OCI-LY1 (cell line): Measurements from ENCODE around the gene SUFU.

Source experiments
- H2AFZ ChIP-seq: fragments of 200-600 bp; sonication (generic), shearing (Covaris generic); 2 replicates; pipeline ENCODE4 v1.6.0; 2014; ENCODE audit warnings: antibody characterized with exemption, mild to moderate bottlenecking, low read length
- H3F3A ChIP-seq: fragments of 200-600 bp; sonication (generic), shearing (Covaris generic); 2 replicates; pipeline ENCODE4 v1.6.0; 2014; ENCODE audit warnings: mild to moderate bottlenecking, antibody characterized with exemption, low read length, moderate library complexity; ENCODE audit not compliant: insufficient read depth
- H3K27ac ChIP-seq: fragments of 200-600 bp; sonication (generic); 2 replicates; pipeline ENCODE4 v1.5.1; 2014; ENCODE audit warnings: low read length, mixed run types, mild to moderate bottlenecking, low read depth; ENCODE audit not compliant: poor library complexity, severe bottlenecking
- H3K27me3 ChIP-seq: fragments of 200-600 bp; sonication (generic); 2 replicates; pipeline ENCODE4 v1.6.0; 2014; ENCODE audit warnings: antibody characterized with exemption, mild to moderate bottlenecking, low read length, moderate library complexity; ENCODE audit not compliant: insufficient read depth
- H3K36me3 ChIP-seq: fragments of 200-600 bp; sonication (generic); 2 replicates; pipeline ENCODE4 v1.6.1; 2014; ENCODE audit warnings: mild to moderate bottlenecking, antibody characterized with exemption, low read length, moderate library complexity, mixed read lengths; ENCODE audit not compliant: insufficient read depth
- H3K4me1 ChIP-seq: fragments of 200-600 bp; sonication (generic); 2 replicates; pipeline ENCODE4 v1.5.1; 2014; ENCODE audit warnings: mild to moderate bottlenecking, low read length, moderate library complexity; ENCODE audit not compliant: insufficient read depth, severe bottlenecking
- H3K4me2 ChIP-seq: fragments of 200-600 bp; sonication (generic), shearing (Covaris generic); 2 replicates; pipeline ENCODE4 v1.6.1; 2014; ENCODE audit warnings: low read length
- H3K4me3 ChIP-seq: fragments of 200-600 bp; sonication (generic); 2 replicates; pipeline ENCODE4 v1.5.1; 2014; ENCODE audit warnings: low read length, low read depth, mild to moderate bottlenecking, mixed read lengths; ENCODE audit not compliant: poor library complexity, severe bottlenecking
- H3K79me2 ChIP-seq: fragments of 200-600 bp; shearing (Covaris generic); 2 replicates; pipeline ENCODE4 v1.6.1; 2016; ENCODE audit warnings: mixed run types, low read length, mixed read lengths; ENCODE audit not compliant: insufficient read depth
- H3K9ac ChIP-seq: fragments of 200-600 bp; sonication (generic), shearing (Covaris generic); 2 replicates; pipeline ENCODE4 v1.6.1; 2014; ENCODE audit warnings: mild to moderate bottlenecking, low read length, mixed read lengths
- H3K9me2 ChIP-seq: fragments of 200-600 bp; sonication (generic), shearing (Covaris generic); 2 replicates; pipeline ENCODE4 v1.6.1; 2014; ENCODE audit warnings: low read depth, mild to moderate bottlenecking, low read length, mixed read lengths
- H3K9me3 ChIP-seq: fragments of 200-600 bp; shearing (Covaris generic); 2 replicates; pipeline ENCODE4 v1.6.1; 2014; ENCODE audit warnings: low read length, mixed read lengths
- H4K20me1 ChIP-seq: fragments of 200-600 bp; sonication (generic), shearing (Covaris generic); 2 replicates; pipeline ENCODE4 v1.6.0; 2016; ENCODE audit warnings: mild to moderate bottlenecking, low read length; ENCODE audit not compliant: insufficient read depth
- CTCF ChIP-seq: fragments of 200-600 bp; sonication (generic), shearing (Covaris generic); IDR thresholded peaks from 2 replicates; pipeline ENCODE4 v1.5.1; 2017; ENCODE audit warnings: mild to moderate bottlenecking, antibody characterized with exemption, low read length, moderate library complexity, mixed read lengths
- EZH2 ChIP-seq: fragments of 200-600 bp; sonication (generic), shearing (Covaris generic); IDR thresholded peaks from 2 replicates; pipeline ENCODE4 v1.8.0; 2017; ENCODE audit warnings: borderline replicate concordance, mixed run types, mild to moderate bottlenecking, antibody characterized with exemption, low read length, moderate library complexity, mixed read lengths

The SUFU gene

GRCh38 chr10:102542800-102543418 lies 39.1 kb downstream of the SUFU start:
- H3K27ac ChIP-seq = no peak overlapping the region
- H3K9me2 ChIP-seq = no peaks in the 10 kb centered on the region
- no peaks in the 10 kb centered on the region for H3F3A ChIP-seq
- H3K9me3 ChIP-seq = no peaks in the 10 kb centered on the region
- no peak overlapping the region for H3K4me3 ChIP-seq
- H4K20me1 ChIP-seq = no peaks in the 10 kb centered on the region
- H2AFZ ChIP-seq = no peak overlapping the region
- no peaks in the 10 kb centered on the region for H3K36me3 ChIP-seq
- TF ChIP-seq CTCF (no peak), EZH2 (no peak)
- no peaks in the 10 kb centered on the region for H3K27me3 ChIP-seq
- H3K4me1 ChIP-seq = no peaks in the 10 kb centered on the region
- no peaks in the 10 kb centered on the region for H3K79me2 ChIP-seq
- no peak overlapping the region for H3K9ac ChIP-seq
- no peak overlapping the region for H3K4me2 ChIP-seq

- no peak overlapping the region for H2AFZ ChIP-seq
- H3K27ac ChIP-seq = no peak overlapping the region
- no peaks in the 10 kb centered on the region for H3K79me2 ChIP-seq
- no peaks in the 10 kb centered on the region for H3F3A ChIP-seq
- H3K36me3 ChIP-seq = no peaks in the 10 kb centered on the region
- no peak overlapping the region for H3K4me2 ChIP-seq
- H3K9me2 ChIP-seq = no peaks in the 10 kb centered on the region
- H3K9me3 ChIP-seq = no peaks in the 10 kb centered on the region
- H3K4me3 ChIP-seq = no peak overlapping the region
- no peaks in the 10 kb centered on the region for H3K4me1 ChIP-seq
- H3K9ac ChIP-seq = no peak overlapping the region
- H3K27me3 ChIP-seq = no peaks in the 10 kb centered on the region
- TF ChIP-seq CTCF (no peak), EZH2 (no peak)
- H4K20me1 ChIP-seq = no peaks in the 10 kb centered on the region
These were observed 41.6 kb downstream of the SUFU start for GRCh38 chr10:102545265-102545871.

DNA sequence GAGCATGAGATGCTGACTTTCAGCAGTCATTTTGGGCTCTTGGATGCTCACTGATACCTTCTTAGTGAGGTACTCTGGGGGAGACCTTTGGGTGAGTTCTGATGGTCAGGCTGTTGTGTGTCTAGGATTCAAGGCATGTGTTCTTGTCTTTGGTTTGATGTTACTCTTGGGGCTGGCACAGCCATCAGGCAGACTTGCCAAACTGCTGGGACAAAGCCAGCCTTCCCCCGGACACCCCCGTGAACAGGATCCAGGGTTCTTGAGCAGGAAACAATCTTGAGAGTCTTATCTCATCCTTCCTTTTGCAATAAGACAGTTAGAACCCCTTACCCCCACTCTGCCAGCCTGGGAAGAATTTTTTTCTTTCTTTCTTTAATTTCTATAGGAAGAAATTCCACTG lies 42.2 kb downstream of the SUFU start:
- no peaks in the 10 kb centered on the region for H3K9me2 ChIP-seq
- H3K4me2 ChIP-seq = no peak overlapping the region
- H3K9me3 ChIP-seq = no peaks in the 10 kb centered on the region
- no peaks in the 10 kb centered on the region for H3K79me2 ChIP-seq
- no peaks in the 10 kb centered on the region for H3K4me1 ChIP-seq
- H3K4me3 ChIP-seq = no peak overlapping the region
- H2AFZ ChIP-seq = no peak overlapping the region
- no peaks in the 10 kb centered on the region for H3K27me3 ChIP-seq
- H3K9ac ChIP-seq = no peak overlapping the region
- no peaks in the 10 kb centered on the region for H3F3A ChIP-seq
- no peaks in the 10 kb centered on the region; the same call in 1 of the 2 replicates for H3K36me3 ChIP-seq
- H3K27ac ChIP-seq = no peak overlapping the region
- no peaks in the 10 kb centered on the region for H4K20me1 ChIP-seq
- TF ChIP-seq CTCF = no peak
- no peak for TF ChIP-seq EZH2
